Measurements from ENCODE around the gene ASTN2. TPM values are rescaled to one million over a fixed set of nuclear protein-coding genes. Genes with fewer than 3 reads are reported as not detected.
A peak's percentile ranks its signal among the peaks of the same experiment; 100 is the strongest.

ASTN2 gene
- total and polyA plus RNA-seq, 7 donors, result 0.60 to 7.5 (median 2.2) TPM

GRCh38 chr9:116482740-116483139 lies 932.1 kb downstream of the ASTN2 start:
- Histone ChIP-seq H3K27me3 (no peaks in the 10 kb centered on the region), H3K36me3 (no peaks in the 10 kb centered on the region), H3K27ac (no peak overlapping the region), H3K4me3 (no peak overlapping the region), H3K9me3 (no peaks in the 10 kb centered on the region), H3K4me1 (no peaks in the 10 kb centered on the region)
- WGBS, 2 donors, result 78 to 91% methylated on average over 1 of the region's 1 CpG
- TF ChIP-seq EP300 (IDR thresholded peaks at IDR 0.05), result no peak
- TF ChIP-seq CTCF (IDR thresholded peaks at IDR 0.05), result no peak
- no peak for TF ChIP-seq POLR2A (IDR thresholded peaks at IDR 0.05)
- TF ChIP-seq POLR2AphosphoS5 (IDR thresholded peaks at IDR 0.05), result no peak
- DNase-seq, result no peak
- intact Hi-C loops (cut with DNase I), result no loop called here

GRCh38 chr9:116480700-116481099 lies 934.2 kb downstream of the ASTN2 start:
- 94 to 96% methylated on average over 4 of the region's 4 CpGs for WGBS, 2 donors

GRCh38 chr9:116479967-116480366 lies 934.9 kb downstream of the ASTN2 start:
- H3K27me3 ChIP-seq, result no peaks in the 10 kb centered on the region
- H3K9me3 ChIP-seq, result no peaks in the 10 kb centered on the region
- H3K27ac ChIP-seq, result no peak overlapping the region
- no peaks in the 10 kb centered on the region for H3K36me3 ChIP-seq
- DNase-seq, result no peak
- intact Hi-C loops (cut with DNase I), result no loop called here
- peaks cover 0 to 7% (median 0%) of the 10 kb centered on the region in 4 donors for H3K4me1 ChIP-seq
- TF ChIP-seq CTCF (IDR thresholded peaks at IDR 0.05), result no peak
- no peak for TF ChIP-seq POLR2AphosphoS5 (IDR thresholded peaks at IDR 0.05)
- TF ChIP-seq POLR2A (IDR thresholded peaks at IDR 0.05), result no peak
- no peak overlapping the region for H3K4me3 ChIP-seq

More at GRCh38 chr9:116480700-116481099, 934.2 kb downstream of the ASTN2 start:
- Histone ChIP-seq H3K27ac (no peak overlapping the region), H3K9me3 (no peaks in the 10 kb centered on the region), H3K4me1 (peaks cover 0 to 7% (median 0%) of the 10 kb centered on the region in 4 donors), H3K4me3 (no peak overlapping the region), H3K36me3 (no peaks in the 10 kb centered on the region), H3K27me3 (no peaks in the 10 kb centered on the region)
- no peak for DNase-seq
- intact Hi-C loops (cut with DNase I), result no loop called here
- TF ChIP-seq POLR2A (IDR thresholded peaks at IDR 0.05), result no peak
- TF ChIP-seq POLR2AphosphoS5 (IDR thresholded peaks at IDR 0.05), result no peak
- TF ChIP-seq CTCF (IDR thresholded peaks at IDR 0.05), result no peak
- TF ChIP-seq EP300 (IDR thresholded peaks at IDR 0.05), result no peak

GRCh38 chr9:116479056-116479544 lies 935.8 kb downstream of the ASTN2 start:
- H3K4me1 ChIP-seq, result peaks cover 0 to 7% (median 0%) of the 10 kb centered on the region in 4 donors
- WGBS, 2 donors, result 86 to 90% methylated on average over 1 of the region's 1 CpG
- H3K9me3 ChIP-seq, result no peaks in the 10 kb centered on the region
- H3K4me3 ChIP-seq, result no peak overlapping the region
- no peak for TF ChIP-seq CTCF (IDR thresholded peaks at IDR 0.05)
- no peak for TF ChIP-seq EP300 (IDR thresholded peaks at IDR 0.05)
- no peak for TF ChIP-seq POLR2AphosphoS5 (IDR thresholded peaks at IDR 0.05)
- TF ChIP-seq POLR2A (IDR thresholded peaks at IDR 0.05), result no peak
- H3K27ac ChIP-seq, result no peak overlapping the region
- intact Hi-C loops (cut with DNase I), result no loop called here
- H3K36me3 ChIP-seq, result no peaks in the 10 kb centered on the region
- H3K27me3 ChIP-seq, result no peaks in the 10 kb centered on the region
- DNase-seq, result no peak

GRCh38 chr9:116477584-116478141 lies 937.2 kb downstream of the ASTN2 start:
- no peak for DNase-seq
- Histone ChIP-seq H3K4me3 (no peak overlapping the region), H3K27ac (peak overlapping the region in 2 of 4 donors; percentile 13 to 28), H3K9me3 (no peaks in the 10 kb centered on the region), H3K4me1 (peaks cover 0 to 7% (median 0%) of the 10 kb centered on the region in 4 donors), H3K27me3 (no peaks in the 10 kb centered on the region), H3K36me3 (no peaks in the 10 kb centered on the region)
- intact Hi-C loops (cut with DNase I), result no loop called here
- TF ChIP-seq EP300 (IDR thresholded peaks at IDR 0.05), result no peak
- TF ChIP-seq POLR2A (IDR thresholded peaks at IDR 0.05), result no peak
- no peak for TF ChIP-seq POLR2AphosphoS5 (IDR thresholded peaks at IDR 0.05)
- no peak for TF ChIP-seq CTCF (IDR thresholded peaks at IDR 0.05)
- 88 to 95% methylated on average over 4 of the region's 4 CpGs for WGBS, 2 donors

Measured in sigmoid colon (tissue), 7 donors.